IMR-90 (cell line): ENCODE measurements around the gene IGFBP7. TPM values are rescaled to one million over a fixed set of nuclear protein-coding genes. Genes with fewer than 3 reads are reported as not detected.

Experiments used
- ATAC-seq: fragments of 200-7000 bp; cut with Tn5 transposase; 2 replicates; pipeline ENCODE4 v1.9.1; 2020; ENCODE audit warnings: low read depth, mild to moderate bottlenecking, moderate library complexity
- BruUV-seq: library from RNA; stranded (reverse); fragments of 400-500 nt; replicated peaks from 2 replicates; lab custom pipeline; 2021; lab: Mats Ljungman, UMichigan
- CTCF ChIA-PET: fragments of 300-600 bp; formaldehyde crosslinking; extraction: SDS; loops from one replicate; lab custom pipeline; 2021; ENCODE audit warnings: antibody characterized with exemption; lab: Yijun Ruan, JAX
- POLR2A ChIA-PET: fragments of 300-600 bp; sonication (Branson Sonifier 250); formaldehyde crosslinking; loops from one replicate; lab custom pipeline; 2022; ENCODE audit warnings: antibody characterized with exemption; ENCODE audit not compliant: unreplicated experiment; lab: Charles Lee
- DNase-seq: peaks from one replicate; pipeline ENCODE4 v3.0.0; 2013
- H2AFZ ChIP-seq: replicated peaks from 2 replicates; pipeline ENCODE3; 2013; ENCODE audit warnings: low read length, mild to moderate bottlenecking; ENCODE audit not compliant: poor library complexity
- H2AK5ac ChIP-seq: 2 replicates; pipeline ENCODE4 v1.6.1; 2013; ENCODE audit warnings: low read depth, low read length, inconsistent platforms
- H2AK9ac ChIP-seq: replicated peaks from 2 replicates; pipeline ENCODE3; 2013; ENCODE audit warnings: mild to moderate bottlenecking, low read depth, low read length, moderate library complexity; ENCODE audit not compliant: poor library complexity
- H2BK120ac ChIP-seq: 2 replicates; pipeline ENCODE4 v1.6.1; 2013; ENCODE audit warnings: low read depth, low read length, inconsistent platforms
- H2BK15ac ChIP-seq: 3 replicates; pipeline ENCODE4 v1.6.1; 2013; ENCODE audit warnings: low read depth, low read length, inconsistent platforms
- H2BK20ac ChIP-seq: 2 replicates; pipeline ENCODE4 v1.6.1; 2013; ENCODE audit warnings: low read depth, mild to moderate bottlenecking, inconsistent platforms, low read length, moderate library complexity
- H2BK5ac ChIP-seq: 2 replicates; pipeline ENCODE4 v1.6.1; 2013; ENCODE audit warnings: mild to moderate bottlenecking, low read depth, low read length, inconsistent platforms; ENCODE audit not compliant: poor library complexity, severe bottlenecking
- H3K14ac ChIP-seq: replicated peaks from 2 replicates; pipeline ENCODE4 v1.6.1; 2013; ENCODE audit warnings: low read depth, low read length, inconsistent platforms
- H3K18ac ChIP-seq: 2 replicates; pipeline ENCODE4 v1.6.1; 2013; ENCODE audit warnings: low read depth, low read length, control low read depth
- H3K23ac ChIP-seq: 2 replicates; pipeline ENCODE4 v1.6.1; 2013; ENCODE audit warnings: low read depth, low read length, inconsistent platforms
- H3K27ac ChIP-seq: 2 replicates; pipeline ENCODE4 v1.5.1; 2013; ENCODE audit warnings: mild to moderate bottlenecking, control low read depth, low read length; ENCODE audit not compliant: insufficient read depth
- H3K27me3 ChIP-seq: 2 replicates; pipeline ENCODE4 v1.6.1; 2013; ENCODE audit warnings: low read length; ENCODE audit not compliant: control insufficient read depth, insufficient read depth
- H3K36me3 ChIP-seq: 2 replicates; pipeline ENCODE4 v1.6.1; 2013; ENCODE audit warnings: low read length, mixed read lengths; ENCODE audit not compliant: control insufficient read depth, insufficient read depth
- H3K4ac ChIP-seq: 2 replicates; pipeline ENCODE4 v1.6.1; 2013; ENCODE audit warnings: low read depth, low read length, inconsistent platforms
- H3K4me1 ChIP-seq: 2 replicates; pipeline ENCODE4 v1.6.1; 2013; ENCODE audit warnings: low read length, mixed read lengths; ENCODE audit not compliant: control insufficient read depth, insufficient read depth
- H3K4me2 ChIP-seq: 2 replicates; pipeline ENCODE4 v1.6.1; 2013; ENCODE audit warnings: low read depth, mild to moderate bottlenecking, control low read depth, low read length, moderate library complexity
- H3K4me3 ChIP-seq: 2 replicates; pipeline ENCODE4 v1.5.1; 2013; ENCODE audit warnings: low read depth, mild to moderate bottlenecking, control low read depth, low read length, moderate library complexity; ENCODE audit not compliant: insufficient read depth
- H3K56ac ChIP-seq: 2 replicates; pipeline ENCODE4 v1.6.1; 2013; ENCODE audit warnings: low read length, inconsistent platforms; ENCODE audit not compliant: insufficient read depth; ENCODE audit errors: extremely low read depth
- H3K79me1 ChIP-seq, 2 experiments: 2 replicates each; pipeline ENCODE4 v1.6.1; 2013; ENCODE audit warnings: low read length in 2 of 2, inconsistent platforms in 1 of 2, low read depth in 1 of 2
- H3K9ac ChIP-seq: 2 replicates; pipeline ENCODE4 v1.6.1; 2013; ENCODE audit warnings: low read depth, low read length, control low read depth
- H3K9me1 ChIP-seq: 2 replicates; pipeline ENCODE4 v1.6.1; 2013; ENCODE audit warnings: low read length, inconsistent platforms; ENCODE audit not compliant: insufficient read depth
- H3K9me3 ChIP-seq: 2 replicates; pipeline ENCODE4 v1.6.1; 2013; ENCODE audit warnings: low read length; ENCODE audit not compliant: control insufficient read depth, insufficient read depth
- H4K20me1 ChIP-seq: 2 replicates; pipeline ENCODE4 v1.6.1; 2013; ENCODE audit warnings: low read length, inconsistent platforms; ENCODE audit not compliant: insufficient read depth
- H4K5ac ChIP-seq: 2 replicates; pipeline ENCODE4 v1.6.1; 2013; ENCODE audit warnings: mild to moderate bottlenecking, low read depth, low read length, control low read depth
- H4K8ac ChIP-seq, 2 experiments: 2 replicates each; pipeline ENCODE4 v1.6.1; 2013; ENCODE audit warnings: low read depth in 2 of 2, low read length in 2 of 2, control low read depth in 1 of 2, inconsistent platforms in 1 of 2
- H4K91ac ChIP-seq: 2 replicates; pipeline ENCODE4 v1.6.1; 2013; ENCODE audit warnings: low read depth, low read length, inconsistent platforms; ENCODE audit not compliant: insufficient read depth
- BHLHE40 ChIP-seq: fragments of 150-350 bp; IDR thresholded peaks from 2 replicates; pipeline ENCODE4 v1.6.1; 2016; ENCODE audit warnings: mild to moderate bottlenecking, low read depth, low read length
- CTCF ChIP-seq: conservative IDR thresholded peaks from 2 replicates; pipeline ENCODE4 v1.5.1; 2012; ENCODE audit warnings: mild to moderate bottlenecking, low read depth, low read length, improper control_type of control experiment
- MAFK ChIP-seq: IDR thresholded peaks from 2 replicates; pipeline ENCODE4 v1.6.1; 2012; ENCODE audit warnings: low read depth, low read length, improper control_type of control experiment
- NFE2L2 ChIP-seq: fragments of 150-350 bp; IDR thresholded peaks from 2 replicates; pipeline ENCODE4 v1.6.1; 2016; ENCODE audit warnings: low read depth, mild to moderate bottlenecking, low read length
- RAD21 ChIP-seq: IDR thresholded peaks from 2 replicates; pipeline ENCODE4 v1.6.1; 2012; ENCODE audit warnings: low read length, improper control_type of control experiment
- dilution Hi-C: fragments of 300-500 bp; cut with HindIII; formaldehyde crosslinking; loops from one replicate; pipeline ENCODE4 v1.14.3; 2018; ENCODE audit warnings: low sequenced_read_pairs; ENCODE audit not compliant: unreplicated experiment
- in situ Hi-C: fragments of 300-500 bp; cut with MboI; formaldehyde crosslinking; loops from 3 replicates; pipeline ENCODE4 v1.14.3; 2019; ENCODE audit warnings: low sequenced_read_pairs, inconsistent platforms, mixed read lengths
- intact Hi-C: fragments of 100-400 bp; cut with micrococcal nuclease; formaldehyde crosslinking; loops from 2 replicates; pipeline ENCODE4 v1.10.0; 2022
- polyA plus RNA-seq, 3 experiments: library from polyadenylated mRNA; depleted of rRNA; stranded (reverse); fragments of >200 nt; gene quantifications; 2 replicates each; pipeline ENCODE4 v1.2.3, GENCODE V29; 2012; ENCODE audit warnings: low replicate concordance in 1 of 3
- total RNA-seq: library from RNA; depleted of rRNA; stranded (reverse); fragments of >200 nt; gene quantifications from 2 replicates; pipeline ENCODE4 v1.2.3, GENCODE V29; 2012

The IGFBP7 gene
- total and polyA plus RNA-seq, 2 of the 4 experiments (the other 2 are of a cell fraction), result 33.2 to 267 TPM

GRCh38 chr4:57020467-57021101, 89.6 kb downstream of the IGFBP7 start (continued):
- peak; percentile 55; the same call in 1 of the 2 replicates for TF ChIP-seq BHLHE40

- no peak overlapping the region for H3K14ac ChIP-seq
- H3K4ac ChIP-seq, result no peak overlapping the region
- H3K56ac ChIP-seq, result no peak overlapping the region
- ChIA-PET CTCF (no interaction called here), POLR2A (no interaction called here)
- peak; percentile 32 for TF ChIP-seq CTCF
- TF ChIP-seq NFE2L2, result no peak
- no peak for TF ChIP-seq MAFK
- TF ChIP-seq RAD21, result peak; percentile 36; the same call in 1 of the 2 replicates
- no peaks in the 10 kb centered on the region for H3K9me3 ChIP-seq
- BruUV-seq, result no TSS peak
- ATAC-seq (no peak), DNase-seq (peak; percentile 19)
- no peak overlapping the region for H3K27ac ChIP-seq
- H2AFZ ChIP-seq, result no peak overlapping the region
- H4K5ac ChIP-seq, result no peak overlapping the region
- no peak overlapping the region for H3K4me3 ChIP-seq
- dilution Hi-C loops, result no loop called here
- no peaks in the 10 kb centered on the region for H3K27me3 ChIP-seq
- H4K20me1 ChIP-seq, result peaks cover 3% of the 10 kb centered on the region; the same call in 1 of the 2 replicates
- no peak overlapping the region for H4K8ac ChIP-seq
- no peak overlapping the region for H3K18ac ChIP-seq
- peaks cover 2% of the 10 kb centered on the region; the same call in 1 of the 2 replicates for H3K9me1 ChIP-seq
- no peak overlapping the region for H3K23ac ChIP-seq
- no peak overlapping the region for H2BK5ac ChIP-seq
- no peak overlapping the region for H2BK120ac ChIP-seq
- no peak overlapping the region for H3K9ac ChIP-seq
- peaks cover 33% of the 10 kb centered on the region for H3K36me3 ChIP-seq
- intact Hi-C loops, result no loop called here
- no peak overlapping the region for H2BK20ac ChIP-seq
- H2BK15ac ChIP-seq, result no peak overlapping the region
- no peak overlapping the region for H3K4me2 ChIP-seq
- H4K91ac ChIP-seq, result no peak overlapping the region
- peaks cover 8% of the 10 kb centered on the region for H3K4me1 ChIP-seq
- in situ Hi-C loops, result no loop called here
- H3K79me1 ChIP-seq, result peaks cover 18 to 32% of the 10 kb centered on the region in 2 experiments
- H2AK9ac ChIP-seq, result no peak overlapping the region
- H2AK5ac ChIP-seq, result no peak overlapping the region
Measured at GRCh38 chr4:57018980-57019379, 91.2 kb downstream of the IGFBP7 start.
